KMS-11 (cell line): ENCODE measurements around the gene PLA2G3.

Experiments used
- H2AFZ ChIP-seq: fragments of 200-600 bp; sonication (generic); 2 replicates; pipeline ENCODE4 v1.6.1; 2016; ENCODE audit warnings: antibody characterized with exemption, mixed run types, low read depth
- H3K27ac ChIP-seq: fragments of 200-600 bp; sonication (generic); 2 replicates; pipeline ENCODE4 v1.6.1; 2016; ENCODE audit warnings: mild to moderate bottlenecking, mixed run types
- H3K27me3 ChIP-seq: fragments of 200-600 bp; sonication (generic); 2 replicates; pipeline ENCODE4 v1.6.1; 2017; ENCODE audit warnings: mild to moderate bottlenecking, low read depth, mixed run types, moderate library complexity; ENCODE audit not compliant: insufficient read depth
- H3K36me3 ChIP-seq: fragments of 200-600 bp; sonication (generic); 2 replicates; pipeline ENCODE4 v1.6.1; 2017; ENCODE audit warnings: mild to moderate bottlenecking, mixed run types; ENCODE audit not compliant: insufficient read depth
- H3K4me1 ChIP-seq: fragments of 200-600 bp; sonication (generic); 2 replicates; pipeline ENCODE4 v1.6.1; 2016; ENCODE audit warnings: mild to moderate bottlenecking, low read depth, mixed run types; ENCODE audit not compliant: poor library complexity, severe bottlenecking
- H3K4me2 ChIP-seq: fragments of 200-600 bp; sonication (generic); 2 replicates; pipeline ENCODE4 v1.7.0; 2016; ENCODE audit warnings: mild to moderate bottlenecking, mixed run types
- H3K4me3 ChIP-seq: fragments of 200-600 bp; sonication (generic); IDR thresholded peaks from 2 replicates; pipeline ENCODE4 v1.6.1; 2017; ENCODE audit warnings: low read depth, low read length, mixed read lengths; ENCODE audit not compliant: insufficient read depth
- H3K79me2 ChIP-seq: fragments of 200-600 bp; sonication (generic); 2 replicates; pipeline ENCODE4 v1.6.1; 2016; ENCODE audit warnings: low read depth, mixed run types; ENCODE audit not compliant: insufficient read depth
- H3K9ac ChIP-seq: fragments of 200-600 bp; sonication (generic); 2 replicates; pipeline ENCODE4 v1.6.1; 2016; ENCODE audit warnings: mild to moderate bottlenecking, mixed run types
- H4K20me1 ChIP-seq: fragments of 200-600 bp; sonication (generic); 2 replicates; pipeline ENCODE4 v1.6.1; 2016; ENCODE audit warnings: mild to moderate bottlenecking, mixed run types; ENCODE audit not compliant: insufficient read depth
- TF ChIP-seq, protein P1 (sequence below): fragments of 200-600 bp; sonication (generic); conservative IDR thresholded peaks from 2 replicates; pipeline ENCODE4 v1.6.1; 2017; ENCODE audit warnings: low read depth, mild to moderate bottlenecking, antibody characterized with exemption, low read length, moderate library complexity, mixed read lengths

The PLA2G3 gene

GRCh38 chr22:31094021-31094551 is 46.2 kb downstream of the PLA2G3 start:
- no peaks in the 10 kb centered on the region for H3K4me1 ChIP-seq
- TF ChIP-seq, protein P1, sequence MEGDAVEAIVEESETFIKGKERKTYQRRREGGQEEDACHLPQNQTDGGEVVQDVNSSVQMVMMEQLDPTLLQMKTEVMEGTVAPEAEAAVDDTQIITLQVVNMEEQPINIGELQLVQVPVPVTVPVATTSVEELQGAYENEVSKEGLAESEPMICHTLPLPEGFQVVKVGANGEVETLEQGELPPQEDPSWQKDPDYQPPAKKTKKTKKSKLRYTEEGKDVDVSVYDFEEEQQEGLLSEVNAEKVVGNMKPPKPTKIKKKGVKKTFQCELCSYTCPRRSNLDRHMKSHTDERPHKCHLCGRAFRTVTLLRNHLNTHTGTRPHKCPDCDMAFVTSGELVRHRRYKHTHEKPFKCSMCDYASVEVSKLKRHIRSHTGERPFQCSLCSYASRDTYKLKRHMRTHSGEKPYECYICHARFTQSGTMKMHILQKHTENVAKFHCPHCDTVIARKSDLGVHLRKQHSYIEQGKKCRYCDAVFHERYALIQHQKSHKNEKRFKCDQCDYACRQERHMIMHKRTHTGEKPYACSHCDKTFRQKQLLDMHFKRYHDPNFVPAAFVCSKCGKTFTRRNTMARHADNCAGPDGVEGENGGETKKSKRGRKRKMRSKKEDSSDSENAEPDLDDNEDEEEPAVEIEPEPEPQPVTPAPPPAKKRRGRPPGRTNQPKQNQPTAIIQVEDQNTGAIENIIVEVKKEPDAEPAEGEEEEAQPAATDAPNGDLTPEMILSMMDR, result no peak

DNA sequence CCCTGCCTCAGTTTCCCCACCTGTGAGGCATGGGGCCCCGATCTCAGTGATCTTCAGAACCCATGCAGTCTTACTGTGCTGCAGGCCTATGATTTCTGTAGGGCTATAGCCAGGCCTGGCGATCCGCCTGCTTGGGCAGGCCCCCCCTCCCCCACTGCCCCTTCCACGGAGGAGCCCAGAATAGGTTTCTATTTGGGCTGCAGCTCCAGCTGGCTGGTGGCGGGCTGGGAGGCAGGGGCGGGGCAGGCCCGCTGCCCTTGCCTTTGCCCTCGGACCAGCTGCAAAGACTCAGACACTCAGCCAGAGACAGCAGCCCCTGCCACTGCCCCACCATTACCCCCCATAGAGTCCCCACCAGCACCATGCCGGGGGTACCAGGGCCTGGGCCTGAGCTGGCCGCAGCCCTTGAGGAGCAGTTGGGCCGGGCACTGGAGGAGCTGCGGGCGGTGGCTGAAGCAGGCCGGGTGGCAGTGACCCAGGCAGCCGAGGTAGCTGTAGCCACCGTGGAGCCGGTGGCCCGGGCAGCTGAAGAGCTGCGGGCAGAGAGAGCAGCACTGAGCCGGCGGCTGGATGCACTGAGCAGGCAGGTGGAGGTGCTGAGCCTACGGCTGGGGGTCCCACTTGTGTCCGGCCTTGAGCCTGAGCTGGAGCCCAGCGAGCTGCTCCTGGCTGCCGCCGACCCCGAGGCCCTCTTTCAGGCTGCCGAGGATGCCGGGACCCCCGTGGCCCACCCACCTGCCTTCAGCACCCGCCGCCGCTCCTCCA is 47.0 kb downstream of the PLA2G3 start:
- no peak overlapping the region for H2AFZ ChIP-seq
- TF ChIP-seq, protein P1, result no peak
- H3K4me1 ChIP-seq, result no peaks in the 10 kb centered on the region
- no peak overlapping the region for H3K9ac ChIP-seq
- no peak overlapping the region for H3K27ac ChIP-seq
- no peaks in the 10 kb centered on the region for H3K79me2 ChIP-seq
- no peaks in the 10 kb centered on the region for H3K27me3 ChIP-seq
- no peaks in the 10 kb centered on the region for H3K36me3 ChIP-seq
- H3K4me3 ChIP-seq, result no peak overlapping the region
- H3K4me2 ChIP-seq, result no peak overlapping the region
- no peaks in the 10 kb centered on the region for H4K20me1 ChIP-seq

More at GRCh38 chr22:31094021-31094551, 46.2 kb downstream of the PLA2G3 start:
- Histone ChIP-seq H3K9ac (no peak overlapping the region), H3K4me3 (no peak overlapping the region), H3K36me3 (no peaks in the 10 kb centered on the region), H2AFZ (no peak overlapping the region), H4K20me1 (no peaks in the 10 kb centered on the region), H3K27ac (no peak overlapping the region), H3K27me3 (no peaks in the 10 kb centered on the region), H3K4me2 (no peak overlapping the region), H3K79me2 (no peaks in the 10 kb centered on the region)

DNA sequence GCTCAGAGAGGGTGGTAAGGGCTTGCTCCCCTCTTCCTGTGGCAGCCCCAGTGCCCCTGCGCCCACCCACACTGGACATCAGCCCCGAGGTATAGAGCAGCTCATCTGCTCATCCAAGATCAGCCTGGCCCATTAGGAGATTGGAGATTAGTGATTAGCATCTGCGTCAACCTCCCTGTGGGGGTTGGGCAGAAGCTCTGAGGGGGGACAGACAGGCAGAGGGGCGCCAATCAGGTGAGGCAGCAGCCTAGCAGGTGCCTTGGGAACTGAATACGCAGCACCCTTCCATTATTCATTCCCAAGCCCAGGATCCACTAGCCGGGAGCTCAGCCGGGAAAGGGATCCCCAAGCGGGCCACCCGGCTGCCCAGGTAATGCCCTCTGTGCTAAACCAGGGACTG is 48.1 kb downstream of the PLA2G3 start:
- H3K4me3 ChIP-seq, result no peak overlapping the region
- H2AFZ ChIP-seq, result no peak overlapping the region
- H3K36me3 ChIP-seq, result no peaks in the 10 kb centered on the region
- H3K27ac ChIP-seq, result no peak overlapping the region
- H3K9ac ChIP-seq, result no peak overlapping the region
- TF ChIP-seq, protein P1, result no peak
- H3K4me2 ChIP-seq, result no peak overlapping the region
- no peaks in the 10 kb centered on the region for H3K79me2 ChIP-seq
- no peaks in the 10 kb centered on the region for H3K27me3 ChIP-seq
- no peaks in the 10 kb centered on the region for H4K20me1 ChIP-seq
- no peaks in the 10 kb centered on the region for H3K4me1 ChIP-seq

DNA sequence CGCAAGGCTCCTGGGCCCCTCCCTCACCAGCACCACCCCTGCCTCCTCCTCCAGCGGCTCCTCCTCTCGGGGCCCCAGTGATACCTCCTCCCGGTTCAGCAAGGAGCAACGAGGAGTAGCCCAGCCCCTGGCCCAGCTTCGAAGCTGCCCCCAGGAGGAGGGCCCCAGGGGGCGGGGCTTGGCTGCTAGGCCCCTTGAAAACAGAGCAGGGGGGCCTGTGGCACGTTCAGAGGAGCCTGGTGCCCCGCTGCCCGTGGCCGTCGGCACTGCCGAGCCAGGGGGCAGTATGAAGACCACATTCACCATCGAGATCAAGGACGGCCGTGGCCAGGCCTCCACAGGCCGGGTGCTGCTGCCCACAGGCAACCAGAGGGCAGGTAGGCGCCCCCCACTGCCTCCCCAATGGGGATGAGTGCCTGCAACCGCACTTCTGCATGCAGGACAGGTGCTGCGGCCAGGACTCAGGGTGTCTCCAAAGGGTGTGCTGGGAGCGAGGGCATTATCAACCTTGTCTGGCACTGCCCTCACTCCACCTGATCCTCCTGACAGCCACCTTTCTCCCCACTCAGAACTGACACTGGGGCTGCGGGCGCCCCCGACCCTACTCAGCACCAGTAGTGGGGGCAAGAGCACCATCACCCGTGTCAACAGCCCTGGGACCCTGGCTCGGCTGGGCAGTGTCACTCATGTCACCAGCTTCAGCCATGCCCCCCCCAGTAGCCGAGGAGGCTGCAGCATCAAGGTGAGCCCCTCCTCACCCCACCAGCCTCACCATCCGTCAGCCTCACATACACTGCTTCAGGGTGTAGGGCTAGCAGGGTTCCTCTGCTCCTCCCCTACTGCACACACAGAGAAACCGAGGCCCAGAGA is 49.0 kb downstream of the PLA2G3 start:
- TF ChIP-seq, protein P1, result no peak
- Histone ChIP-seq H3K27ac (no peak overlapping the region), H3K9ac (no peak overlapping the region), H3K27me3 (no peaks in the 10 kb centered on the region), H4K20me1 (no peaks in the 10 kb centered on the region), H3K36me3 (no peaks in the 10 kb centered on the region), H3K4me1 (no peaks in the 10 kb centered on the region), H3K4me2 (no peak overlapping the region), H2AFZ (no peak overlapping the region), H3K79me2 (no peaks in the 10 kb centered on the region), H3K4me3 (no peak overlapping the region)
